ENCODE measurements around the gene TXNDC8.
"Not testable (repeated sequence)": the region's sequence is repeated elsewhere in the genome, so short reads cannot be mapped to it uniquely, and the experiment has no call there.

Gene TXNDC8

DNA sequence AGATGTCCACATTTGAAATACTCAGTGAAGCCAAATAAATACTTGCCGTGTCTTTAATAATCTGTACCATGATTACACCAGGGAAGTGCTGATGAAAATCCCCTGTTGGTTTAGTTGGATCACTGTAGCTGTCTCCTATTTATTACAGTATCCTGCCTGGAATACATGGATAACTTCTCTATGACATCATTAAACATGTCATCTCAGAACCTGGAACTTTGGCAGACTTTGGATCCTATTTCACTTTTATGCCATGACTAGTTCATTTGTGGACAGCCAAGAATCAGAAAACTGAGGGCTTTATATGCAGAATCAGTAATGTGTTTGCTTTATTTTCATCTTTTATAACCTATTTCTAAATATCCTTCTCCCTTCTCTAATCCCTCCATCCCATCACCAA, at the start of gene TXNDC8:
Gene TXNDC8 (minus strand): TSS at position 137 of the 400 bp plus-strand sequence.
- no peaks in the 10 kb centered on the region for H3K27me3 ChIP-seq (ENCODE audit: control insufficient read depth in 1 of 2, insufficient read depth in 2 of 2, low read length in 2 of 2)
- no peak within 1 kb of the TSS for H3K9ac ChIP-seq (ENCODE audit: low read length)
- H3K4me1 ChIP-seq (ENCODE audit: insufficient read depth, low read length) = no peaks in the 10 kb centered on the region
- H3K4me3 ChIP-seq (ENCODE audit: low read depth in 1 of 2, low read length in 2 of 2) = no peak within 1 kb of the TSS
- no peak within 1 kb of the TSS for H3K27ac ChIP-seq (ENCODE audit: low read depth, low read length)
- no peaks in the 10 kb centered on the region for H3K9me3 ChIP-seq (ENCODE audit: low read length)
- no peaks in the 10 kb centered on the region for H3K36me3 ChIP-seq (ENCODE audit: insufficient read depth, low read length)

DNA sequence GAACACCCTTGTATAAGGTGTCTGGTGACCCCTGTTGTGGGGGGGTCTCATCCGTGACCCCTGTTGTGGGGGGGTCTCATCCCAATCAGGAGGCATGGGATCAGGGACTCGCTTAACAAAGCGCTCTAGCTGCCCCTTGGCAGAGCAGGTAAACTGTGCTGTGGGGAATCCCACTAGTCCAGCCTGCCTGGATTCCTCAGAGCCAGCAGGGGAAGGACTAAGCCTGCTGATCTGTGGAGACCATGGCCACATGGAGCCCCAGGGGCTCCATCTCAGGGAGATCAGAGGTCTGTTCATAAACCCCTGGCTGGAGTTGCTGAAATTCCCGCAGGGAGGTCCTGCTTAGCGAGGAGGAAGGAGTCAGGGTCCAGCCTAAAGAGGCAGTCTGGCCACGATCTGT, 45.8 kb upstream of the TXNDC8 start:
- Histone ChIP-seq H3K27me3 (ENCODE audit: control insufficient read depth in 1 of 2, insufficient read depth in 2 of 2, low read length in 2 of 2) (no peaks in the 10 kb centered on the region), H3K36me3 (ENCODE audit: insufficient read depth, low read length) (no peaks in the 10 kb centered on the region), H3K27ac (ENCODE audit: low read depth, low read length) (no peak overlapping the region), H3K4me1 (ENCODE audit: insufficient read depth, low read length) (no peaks in the 10 kb centered on the region), H3K4me3 (ENCODE audit: low read depth in 1 of 2, low read length in 2 of 2) (no peak overlapping the region), H3K9me3 (ENCODE audit: low read length) (no peaks in the 10 kb centered on the region), H3K9ac (ENCODE audit: low read length) (no peak overlapping the region)

DNA sequence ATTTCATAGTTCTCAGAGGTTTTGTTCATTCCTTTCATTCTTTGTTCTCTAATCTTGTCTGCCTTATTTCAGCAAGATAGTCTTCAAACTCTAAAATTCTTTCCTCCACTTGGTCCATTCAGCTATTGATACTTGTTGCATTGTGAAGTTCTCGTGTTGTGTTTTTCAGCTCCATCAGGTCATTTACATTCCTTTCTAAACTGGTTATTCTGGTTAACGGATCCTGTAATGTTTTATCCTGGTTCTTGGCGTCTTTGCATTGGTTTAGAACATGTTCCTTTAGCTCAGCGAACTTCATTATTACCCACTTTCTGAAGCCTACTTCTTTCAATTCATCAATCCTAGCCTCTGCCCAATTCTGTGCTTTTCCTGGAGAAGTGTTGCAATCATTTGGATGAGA, 45.1 kb upstream of the TXNDC8 start:
- no peak overlapping the region for H3K9ac ChIP-seq (ENCODE audit: low read length)
- H3K4me1 ChIP-seq (ENCODE audit: insufficient read depth, low read length) = no peaks in the 10 kb centered on the region
- no peaks in the 10 kb centered on the region for H3K36me3 ChIP-seq (ENCODE audit: insufficient read depth, low read length)
- H3K4me3 ChIP-seq (ENCODE audit: low read depth in 1 of 2, low read length in 2 of 2) = no peak overlapping the region
- H3K27ac ChIP-seq (ENCODE audit: low read depth, low read length) = no peak overlapping the region
- H3K9me3 ChIP-seq (ENCODE audit: low read length) = no peaks in the 10 kb centered on the region
- H3K27me3 ChIP-seq (ENCODE audit: control insufficient read depth in 1 of 2, insufficient read depth in 2 of 2, low read length in 2 of 2) = no peaks in the 10 kb centered on the region

DNA sequence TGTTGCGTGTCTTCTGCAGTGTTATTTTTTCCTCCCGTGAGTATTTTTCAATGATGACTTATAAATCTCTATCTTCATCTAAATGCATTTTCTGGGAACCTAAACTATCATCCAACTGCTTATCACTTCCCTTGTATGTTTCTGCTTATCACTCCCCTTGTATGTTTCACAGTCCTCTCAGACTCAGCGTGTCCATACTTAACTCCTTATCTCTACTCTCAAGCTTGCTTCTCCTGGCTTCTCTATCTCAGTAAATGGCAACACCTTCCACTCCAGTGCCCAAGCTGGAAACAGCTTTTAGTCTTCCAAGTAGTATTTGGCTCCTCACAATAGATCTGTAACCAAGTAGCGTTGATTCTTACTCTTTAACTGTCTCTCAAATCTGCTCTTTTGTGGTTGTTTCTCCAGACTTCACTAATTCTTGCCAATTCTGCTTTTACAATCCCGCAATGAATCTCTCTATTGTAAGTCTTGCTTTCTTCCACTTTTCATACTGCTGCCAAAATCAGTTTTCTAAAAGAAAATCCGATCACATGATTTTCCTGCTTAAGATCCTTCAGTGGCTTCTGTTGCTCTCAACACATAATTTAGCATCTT, 33.8 kb upstream of the TXNDC8 start:
- no peak overlapping the region for H3K27ac ChIP-seq (ENCODE audit: low read depth, low read length)
- H3K4me3 ChIP-seq (ENCODE audit: low read depth in 1 of 2, low read length in 2 of 2) = no peak overlapping the region
- no peak overlapping the region for H3K9ac ChIP-seq (ENCODE audit: low read length)
- no peaks in the 10 kb centered on the region for H3K9me3 ChIP-seq (ENCODE audit: low read length)
- H3K36me3 ChIP-seq (ENCODE audit: insufficient read depth, low read length) = no peaks in the 10 kb centered on the region
- H3K27me3 ChIP-seq (ENCODE audit: control insufficient read depth in 1 of 2, insufficient read depth in 2 of 2, low read length in 2 of 2) = no peaks in the 10 kb centered on the region
- H3K4me1 ChIP-seq (ENCODE audit: insufficient read depth, low read length) = no peaks in the 10 kb centered on the region

DNA sequence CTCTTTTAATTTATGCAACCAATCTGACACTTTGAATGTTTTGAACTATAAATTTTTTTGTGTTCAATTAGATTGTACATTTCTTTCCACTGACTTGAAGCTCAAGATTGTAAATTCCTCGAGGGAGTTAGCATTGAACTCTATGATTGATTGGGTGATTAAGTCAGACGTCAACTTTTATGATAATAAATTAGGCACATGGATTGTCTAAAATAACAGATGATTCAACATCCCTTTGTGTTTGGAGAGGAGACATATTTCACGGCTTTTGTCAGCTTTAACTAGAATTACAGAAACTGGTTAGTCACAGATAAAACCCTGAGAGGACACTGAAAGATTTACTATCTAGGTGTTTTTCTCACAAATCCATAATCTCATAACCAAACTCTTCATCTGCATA, 32.7 kb upstream of the TXNDC8 start:
- Histone ChIP-seq H3K27me3 (ENCODE audit: control insufficient read depth in 1 of 2, insufficient read depth in 2 of 2, low read length in 2 of 2) (no peaks in the 10 kb centered on the region), H3K36me3 (ENCODE audit: insufficient read depth, low read length) (no peaks in the 10 kb centered on the region), H3K27ac (ENCODE audit: low read depth, low read length) (no peak overlapping the region), H3K4me3 (ENCODE audit: low read depth in 1 of 2, low read length in 2 of 2) (no peak overlapping the region), H3K9me3 (ENCODE audit: low read length) (no peaks in the 10 kb centered on the region), H3K4me1 (ENCODE audit: insufficient read depth, low read length) (no peaks in the 10 kb centered on the region), H3K9ac (ENCODE audit: low read length) (no peak overlapping the region)

DNA sequence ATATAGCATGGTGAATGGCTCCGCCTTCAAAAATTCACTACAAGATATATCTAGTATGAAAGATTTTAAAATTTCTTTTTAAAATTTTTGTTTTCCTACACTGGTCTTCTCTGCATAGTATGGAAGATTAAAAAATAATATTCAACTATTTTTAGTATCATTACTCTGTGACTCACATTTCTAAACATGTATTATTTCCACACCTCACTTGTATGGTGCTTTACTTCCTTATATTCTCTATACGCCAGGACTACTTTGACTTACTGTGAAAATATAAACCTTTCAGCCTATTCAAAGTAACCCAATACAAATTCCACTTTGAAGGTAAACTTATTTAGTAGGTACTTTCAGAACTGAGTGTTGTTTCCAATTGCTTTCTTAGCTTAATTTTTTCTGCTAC, 26.8 kb upstream of the TXNDC8 start:
- Histone ChIP-seq H3K27me3 (ENCODE audit: control insufficient read depth in 1 of 2, insufficient read depth in 2 of 2, low read length in 2 of 2) (no peaks in the 10 kb centered on the region), H3K36me3 (ENCODE audit: insufficient read depth, low read length) (no peaks in the 10 kb centered on the region), H3K9me3 (ENCODE audit: low read length) (no peaks in the 10 kb centered on the region), H3K4me1 (ENCODE audit: insufficient read depth, low read length) (no peaks in the 10 kb centered on the region), H3K4me3 (ENCODE audit: low read depth in 1 of 2, low read length in 2 of 2) (no peak overlapping the region), H3K27ac (ENCODE audit: low read depth, low read length) (no peak overlapping the region), H3K9ac (ENCODE audit: low read length) (no peak overlapping the region)

DNA sequence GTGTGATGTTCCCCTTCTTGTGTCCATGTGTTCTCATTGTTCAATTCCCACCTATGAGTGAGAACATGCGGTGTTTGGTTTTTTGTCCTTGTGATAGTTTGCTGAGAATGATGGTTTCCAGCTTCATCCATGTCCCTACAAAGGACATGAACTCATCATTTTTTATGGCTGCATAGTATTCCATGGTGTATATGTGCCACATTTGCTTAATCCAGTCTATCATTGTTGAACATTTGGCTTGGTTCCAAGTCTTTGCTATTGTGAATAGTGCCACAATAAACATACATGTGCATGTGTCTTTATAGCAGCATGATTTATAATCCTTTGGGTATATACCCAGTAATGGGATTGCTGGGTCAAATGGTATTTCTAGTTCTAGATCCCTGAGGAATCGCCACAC, 21.3 kb upstream of the TXNDC8 start:
- H3K36me3 ChIP-seq (ENCODE audit: insufficient read depth, low read length); H3K27ac ChIP-seq (ENCODE audit: low read depth, low read length); H3K9ac ChIP-seq (ENCODE audit: low read length); H3K9me3 ChIP-seq (ENCODE audit: low read length); H3K27me3 ChIP-seq (ENCODE audit: control insufficient read depth in 1 of 2, insufficient read depth in 2 of 2, low read length in 2 of 2); H3K4me1 ChIP-seq (ENCODE audit: insufficient read depth, low read length); H3K4me3 ChIP-seq (ENCODE audit: low read depth in 1 of 2, low read length in 2 of 2): not testable (repeated sequence)

DNA sequence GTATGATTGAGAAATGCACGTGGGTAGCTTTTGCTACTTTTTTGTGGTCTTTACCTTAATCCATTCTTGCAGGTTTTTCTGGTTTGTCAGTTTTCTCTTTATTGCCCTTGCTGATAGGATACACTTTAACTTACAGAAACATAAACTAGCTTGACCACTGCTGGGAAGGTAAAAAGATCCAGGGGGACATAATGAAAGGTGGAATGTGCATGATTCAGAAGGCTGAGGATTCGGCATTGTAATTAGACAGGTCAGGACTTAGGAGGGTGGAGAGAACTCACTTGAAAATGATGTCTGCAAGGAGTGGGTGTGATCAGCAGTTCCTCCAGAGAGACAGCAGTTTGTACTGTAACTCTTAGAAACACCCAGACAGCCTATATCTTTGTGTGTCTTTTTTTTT, 19.8 kb upstream of the TXNDC8 start:
- no peaks in the 10 kb centered on the region for H3K9me3 ChIP-seq (ENCODE audit: low read length)
- no peak overlapping the region for H3K9ac ChIP-seq (ENCODE audit: low read length)
- H3K27me3 ChIP-seq (ENCODE audit: control insufficient read depth in 1 of 2, insufficient read depth in 2 of 2, low read length in 2 of 2) = no peaks in the 10 kb centered on the region
- H3K36me3 ChIP-seq (ENCODE audit: insufficient read depth, low read length) = no peaks in the 10 kb centered on the region
- no peak overlapping the region for H3K27ac ChIP-seq (ENCODE audit: low read depth, low read length)
- H3K4me1 ChIP-seq (ENCODE audit: insufficient read depth, low read length) = no peaks in the 10 kb centered on the region
- H3K4me3 ChIP-seq (ENCODE audit: low read depth in 1 of 2, low read length in 2 of 2) = no peak overlapping the region

DNA sequence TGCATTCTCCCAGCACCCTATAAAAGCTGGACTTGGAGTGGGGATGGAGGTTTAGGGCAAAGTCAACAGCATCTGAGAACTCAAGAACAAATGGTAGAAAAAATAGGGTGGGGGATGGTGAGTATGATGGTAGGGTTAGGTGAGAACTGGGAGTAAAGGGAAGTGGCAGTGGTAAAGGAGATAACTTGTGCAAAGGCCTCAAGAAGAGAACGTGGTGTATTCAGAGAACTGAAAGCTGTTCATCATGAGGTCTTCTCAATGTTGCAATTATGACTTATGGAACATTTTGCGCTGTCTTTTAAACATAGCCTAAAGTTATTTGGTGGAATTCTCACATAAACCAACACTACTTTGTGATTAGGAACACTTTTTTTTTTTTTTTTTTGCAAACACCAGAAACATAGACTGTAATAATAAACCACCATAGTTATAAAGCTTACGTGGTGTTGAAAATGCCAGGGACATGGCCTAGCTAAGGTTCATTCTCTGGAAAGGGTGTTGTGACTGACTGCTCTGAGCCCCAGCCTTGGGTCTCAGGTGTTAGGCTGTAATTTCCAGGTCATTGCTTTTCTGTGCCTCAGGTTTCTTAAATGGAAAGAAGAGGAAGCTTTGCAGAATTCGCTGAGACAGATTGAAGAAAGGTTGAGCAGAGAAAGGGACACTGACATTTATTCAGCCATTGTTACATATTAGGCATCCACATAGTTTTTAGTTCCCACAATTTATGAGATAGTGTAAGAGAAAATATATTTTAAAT, 19.2 kb upstream of the TXNDC8 start:
- Histone ChIP-seq H3K9me3 (ENCODE audit: low read length) (no peaks in the 10 kb centered on the region), H3K27ac (ENCODE audit: low read depth, low read length) (no peak overlapping the region)

DNA sequence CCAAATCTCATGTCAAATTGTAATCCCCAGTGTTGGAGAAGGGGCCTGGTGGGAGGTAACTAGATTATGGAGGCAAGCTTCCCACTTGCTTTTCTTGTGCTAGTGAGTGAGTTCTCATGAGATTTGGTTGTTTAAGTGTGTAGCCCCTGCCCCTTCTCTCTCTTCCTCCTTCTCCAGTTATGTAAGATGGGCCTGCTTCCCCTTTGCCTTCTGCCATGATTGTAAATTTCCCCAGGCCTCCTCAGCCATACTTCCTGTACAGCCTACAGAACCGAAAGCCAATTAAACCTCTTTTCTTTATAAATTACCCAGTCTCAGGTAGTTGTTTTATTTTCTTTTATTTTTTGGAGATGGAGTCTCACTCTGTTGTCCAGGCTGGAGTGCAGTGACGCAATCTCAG, 18.2 kb upstream of the TXNDC8 start:
- no peaks in the 10 kb centered on the region for H3K9me3 ChIP-seq (ENCODE audit: low read length)
- H3K36me3 ChIP-seq (ENCODE audit: insufficient read depth, low read length) = no peaks in the 10 kb centered on the region
- H3K4me3 ChIP-seq (ENCODE audit: low read depth in 1 of 2, low read length in 2 of 2) = no peak overlapping the region
- no peaks in the 10 kb centered on the region for H3K4me1 ChIP-seq (ENCODE audit: insufficient read depth, low read length)
- H3K27me3 ChIP-seq (ENCODE audit: control insufficient read depth in 1 of 2, insufficient read depth in 2 of 2, low read length in 2 of 2) = no peaks in the 10 kb centered on the region
- H3K9ac ChIP-seq (ENCODE audit: low read length) = no peak overlapping the region
- no peak overlapping the region for H3K27ac ChIP-seq (ENCODE audit: low read depth, low read length)

More for the DNA sequence above, 19.2 kb upstream of the TXNDC8 start:
- H3K9ac ChIP-seq (ENCODE audit: low read length) = no peak overlapping the region
- H3K4me1 ChIP-seq (ENCODE audit: insufficient read depth, low read length) = no peaks in the 10 kb centered on the region
- no peaks in the 10 kb centered on the region for H3K27me3 ChIP-seq (ENCODE audit: control insufficient read depth in 1 of 2, insufficient read depth in 2 of 2, low read length in 2 of 2)
- H3K36me3 ChIP-seq (ENCODE audit: insufficient read depth, low read length) = no peaks in the 10 kb centered on the region
- H3K4me3 ChIP-seq (ENCODE audit: low read depth in 1 of 2, low read length in 2 of 2) = no peak overlapping the region

DNA sequence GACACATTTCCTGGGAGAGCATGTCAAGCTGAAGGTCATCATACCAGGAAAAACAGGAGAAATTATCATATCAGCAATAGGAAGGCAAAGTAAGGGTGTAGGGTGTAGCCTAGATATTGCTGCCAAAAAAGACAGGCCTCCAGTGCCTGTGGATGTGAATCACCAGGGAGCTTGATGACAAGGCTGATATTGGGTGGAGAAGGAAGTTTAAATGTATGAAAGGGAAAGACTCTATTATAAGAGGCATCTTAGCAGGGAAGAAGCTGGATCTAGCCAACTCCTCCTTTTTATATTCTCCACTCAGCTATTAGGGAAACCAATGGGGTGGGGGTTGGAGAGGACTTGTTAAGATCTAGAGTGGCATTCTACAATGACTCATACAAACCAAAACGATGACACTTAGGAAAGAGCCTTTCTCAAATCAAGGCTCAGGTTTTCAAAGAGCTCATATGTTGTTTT, 13.4 kb upstream of the TXNDC8 start:
- no peak overlapping the region for H3K4me3 ChIP-seq (ENCODE audit: low read depth in 1 of 2, low read length in 2 of 2)
- no peaks in the 10 kb centered on the region for H3K27me3 ChIP-seq (ENCODE audit: control insufficient read depth in 1 of 2, insufficient read depth in 2 of 2, low read length in 2 of 2)
- H3K36me3 ChIP-seq (ENCODE audit: insufficient read depth, low read length) = no peaks in the 10 kb centered on the region
- no peaks in the 10 kb centered on the region for H3K9me3 ChIP-seq (ENCODE audit: low read length)
- H3K4me1 ChIP-seq (ENCODE audit: insufficient read depth, low read length) = no peaks in the 10 kb centered on the region
- H3K9ac ChIP-seq (ENCODE audit: low read length) = no peak overlapping the region
- no peak overlapping the region for H3K27ac ChIP-seq (ENCODE audit: low read depth, low read length)

DNA sequence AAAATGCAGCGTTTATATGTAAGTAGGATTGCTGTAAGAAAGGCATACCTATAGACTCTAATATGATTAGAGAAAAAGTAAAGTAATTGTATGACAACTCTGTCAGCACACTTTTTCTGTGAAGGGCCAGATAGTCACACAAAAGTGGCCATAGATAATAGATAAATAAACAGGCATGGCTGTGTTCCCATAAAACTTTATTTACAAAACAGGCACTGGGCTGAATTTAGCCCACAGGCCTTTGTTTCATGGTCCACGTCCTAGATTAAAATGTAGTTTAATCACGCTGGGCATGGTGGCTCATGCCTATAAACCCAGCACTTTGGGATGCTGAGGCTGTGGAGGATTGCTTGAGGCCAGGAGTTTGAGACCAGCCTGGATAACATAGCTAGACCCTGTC, 8.7 kb upstream of the TXNDC8 start:
- Histone ChIP-seq H3K27ac (ENCODE audit: low read depth, low read length) (no peak overlapping the region), H3K9ac (ENCODE audit: low read length) (no peak overlapping the region), H3K4me1 (ENCODE audit: insufficient read depth, low read length) (no peaks in the 10 kb centered on the region)

More for the DNA sequence above, 8.7 kb upstream of the TXNDC8 start:
- Histone ChIP-seq H3K9me3 (ENCODE audit: low read length) (no peaks in the 10 kb centered on the region), H3K27me3 (ENCODE audit: control insufficient read depth in 1 of 2, insufficient read depth in 2 of 2, low read length in 2 of 2) (no peaks in the 10 kb centered on the region), H3K4me3 (ENCODE audit: low read depth in 1 of 2, low read length in 2 of 2) (no peak overlapping the region), H3K36me3 (ENCODE audit: insufficient read depth, low read length) (no peaks in the 10 kb centered on the region)

Measured in muscle layer of colon (tissue), 2 donors.